Esophagus muscularis mucosa (tissue), 4 donors: Measurements from ENCODE around the gene OBP2A. TPM values are rescaled to one million over a fixed set of nuclear protein-coding genes. Genes with fewer than 3 reads are reported as not detected.

Experiments
- DNase-seq: peaks from one replicate; pipeline ENCODE4 v3.0.0-alpha.2; 2017; ENCODE audit errors: extremely low spot score
- H3K27ac ChIP-seq, 4 donors: fragments of 200-600 bp; sonication (generic); replicated peaks in 1 of 4; 1 replicate in 3 of 4; 2 replicates in 1 of 4; pipeline ENCODE4 v1.5.1; 2016 to 2019; ENCODE audit warnings: mild to moderate bottlenecking in 1 of 4
- H3K27me3 ChIP-seq, 4 donors: fragments of 200-600 bp; sonication (generic); one replicate each; pipeline versions ENCODE4 v1.5.1 to v1.6.0; 2016 to 2019
- H3K36me3 ChIP-seq, 4 donors: fragments of 200-600 bp; sonication (generic); one replicate each; pipeline ENCODE4 v1.5.1; 2016 to 2019
- H3K4me1 ChIP-seq, 4 donors: fragments of 200-600 bp; sonication (generic); one replicate each; pipeline ENCODE4 v1.5.1; 2016 to 2019
- H3K4me3 ChIP-seq, 4 donors: fragments of 200-600 bp; sonication (generic); 1 replicate in 2 of 4; 2 replicates in 2 of 4; pipeline ENCODE4 v1.5.1; 2016 to 2019; ENCODE audit warnings: mild to moderate bottlenecking in 4 of 4, moderate library complexity in 1 of 4
- H3K9me3 ChIP-seq, 4 donors: fragments of 200-600 bp; sonication (generic); 1 replicate in 3 of 4; 2 replicates in 1 of 4; pipeline ENCODE4 v1.5.1; 2016 to 2019
- EP300 ChIP-seq: sonication (generic); formaldehyde crosslinking; IDR thresholded peaks from one replicate; pipeline ENCODE4 v1.6.1; 2017; ENCODE audit warnings: antibody characterized with exemption
- POLR2A ChIP-seq: fragments of 450-650 bp; IDR thresholded peaks from one replicate; pipeline ENCODE4 v1.6.1; 2017; ENCODE audit warnings: antibody characterized with exemption, moderate library complexity, mild to moderate bottlenecking, low read depth
- POLR2AphosphoS5 ChIP-seq, 2 donors: sonication (generic); formaldehyde crosslinking; IDR thresholded peaks; one replicate each; pipeline ENCODE4 v1.6.1; 2017; ENCODE audit warnings: antibody characterized with exemption in 2 of 2
- WGBS: methylation state at CpG from one replicate; pipeline ENCODE4 v1.1.5; 2018; 5-methylcytosine and 5-hydroxymethylcytosine counted together
- intact Hi-C: fragments of 100-400 bp; cut with DNase I; formaldehyde crosslinking; loops from one replicate; pipeline ENCODE4 v1.15.1; 2023
- total RNA-seq, 4 donors: library from RNA; depleted of rRNA; stranded (reverse); fragments of >200 nt; gene quantifications; one replicate each; pipeline versions ENCODE4 v1.1.0 to v1.2.1, GENCODE V29; 2016
- TF ChIP-seq, protein P1 (sequence below), 3 experiments: fragments of 200-600 bp in 2 of 3; fragments of 450-650 bp in 1 of 3; sonication (generic) in 2 of 3; IDR thresholded peaks; one replicate each; pipeline ENCODE4 v1.5.1; 2017 to 2019; ENCODE audit warnings: antibody characterized with exemption in 3 of 3, mild to moderate bottlenecking in 2 of 3, moderate library complexity in 1 of 3

Gene OBP2A
- total RNA-seq, 4 donors from 2014 or later: not detected

DNA sequence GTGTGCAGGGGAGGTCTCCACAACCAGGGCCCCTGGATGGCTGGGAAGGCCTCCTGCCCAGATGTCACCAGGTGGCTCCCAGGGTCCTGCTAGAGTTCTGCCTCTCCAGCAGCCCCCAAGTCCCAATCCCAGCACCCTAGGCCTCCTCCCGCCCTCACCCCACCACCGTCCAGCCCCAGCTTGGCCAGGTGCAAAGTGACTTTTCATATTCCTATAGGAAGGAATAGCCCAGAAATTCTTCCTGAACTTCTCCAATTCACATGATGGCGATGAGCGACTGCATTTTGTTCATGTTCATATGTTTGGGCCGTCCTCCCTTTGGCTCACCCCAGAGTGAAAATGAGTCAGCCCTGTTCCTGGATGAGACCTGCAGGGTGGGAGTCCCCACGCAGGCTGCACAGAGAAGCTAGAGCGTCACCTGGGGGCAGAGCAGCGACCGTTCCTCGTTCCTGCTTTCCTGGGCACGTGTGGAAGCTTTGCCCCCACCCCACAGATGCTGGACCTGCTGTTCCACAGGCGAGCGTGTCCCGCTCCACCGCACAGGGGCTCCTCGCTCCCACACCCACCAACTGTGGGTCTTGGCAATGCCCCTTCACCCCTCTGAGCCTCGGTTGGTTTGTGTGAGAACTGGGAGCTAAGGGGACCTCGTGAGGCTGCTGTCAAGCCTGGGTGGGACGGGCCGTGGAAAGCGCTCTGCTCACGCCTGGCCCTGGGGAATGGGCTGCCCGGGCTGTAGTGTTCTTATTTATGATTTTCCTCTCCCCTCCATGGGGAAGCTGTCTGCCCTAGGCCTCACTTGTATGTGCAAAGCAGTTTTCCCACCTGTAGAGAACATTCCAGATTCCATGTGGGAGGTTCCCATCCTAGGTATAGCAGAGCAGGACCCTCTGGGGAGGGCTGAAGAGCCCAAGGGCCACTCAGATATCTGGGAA lies 38.6 kb upstream of the OBP2A start:
- Histone ChIP-seq H3K36me3 (peaks cover 9 to 35% (median 28%) of the 10 kb centered on the region in 4 donors), H3K27ac (no peak overlapping the region), H3K4me1 (peaks cover 1 to 21% (median 13%) of the 10 kb centered on the region in 4 donors), H3K27me3 (no peaks in the 10 kb centered on the region), H3K4me3 (no peak overlapping the region), H3K9me3 (peaks cover 0 to 14% (median 0%) of the 10 kb centered on the region in 4 donors)
- no peak for DNase-seq
- WGBS: 85% methylated on average over 22 of the region's 23 CpGs
- intact Hi-C loops: no loop called here
- TF ChIP-seq POLR2AphosphoS5 (IDR thresholded peaks at IDR 0.05) (no peak), EP300 (no peak), POLR2A (no peak)
- TF ChIP-seq, protein P1, sequence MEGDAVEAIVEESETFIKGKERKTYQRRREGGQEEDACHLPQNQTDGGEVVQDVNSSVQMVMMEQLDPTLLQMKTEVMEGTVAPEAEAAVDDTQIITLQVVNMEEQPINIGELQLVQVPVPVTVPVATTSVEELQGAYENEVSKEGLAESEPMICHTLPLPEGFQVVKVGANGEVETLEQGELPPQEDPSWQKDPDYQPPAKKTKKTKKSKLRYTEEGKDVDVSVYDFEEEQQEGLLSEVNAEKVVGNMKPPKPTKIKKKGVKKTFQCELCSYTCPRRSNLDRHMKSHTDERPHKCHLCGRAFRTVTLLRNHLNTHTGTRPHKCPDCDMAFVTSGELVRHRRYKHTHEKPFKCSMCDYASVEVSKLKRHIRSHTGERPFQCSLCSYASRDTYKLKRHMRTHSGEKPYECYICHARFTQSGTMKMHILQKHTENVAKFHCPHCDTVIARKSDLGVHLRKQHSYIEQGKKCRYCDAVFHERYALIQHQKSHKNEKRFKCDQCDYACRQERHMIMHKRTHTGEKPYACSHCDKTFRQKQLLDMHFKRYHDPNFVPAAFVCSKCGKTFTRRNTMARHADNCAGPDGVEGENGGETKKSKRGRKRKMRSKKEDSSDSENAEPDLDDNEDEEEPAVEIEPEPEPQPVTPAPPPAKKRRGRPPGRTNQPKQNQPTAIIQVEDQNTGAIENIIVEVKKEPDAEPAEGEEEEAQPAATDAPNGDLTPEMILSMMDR (IDR thresholded peaks at IDR 0.05): no peak

DNA sequence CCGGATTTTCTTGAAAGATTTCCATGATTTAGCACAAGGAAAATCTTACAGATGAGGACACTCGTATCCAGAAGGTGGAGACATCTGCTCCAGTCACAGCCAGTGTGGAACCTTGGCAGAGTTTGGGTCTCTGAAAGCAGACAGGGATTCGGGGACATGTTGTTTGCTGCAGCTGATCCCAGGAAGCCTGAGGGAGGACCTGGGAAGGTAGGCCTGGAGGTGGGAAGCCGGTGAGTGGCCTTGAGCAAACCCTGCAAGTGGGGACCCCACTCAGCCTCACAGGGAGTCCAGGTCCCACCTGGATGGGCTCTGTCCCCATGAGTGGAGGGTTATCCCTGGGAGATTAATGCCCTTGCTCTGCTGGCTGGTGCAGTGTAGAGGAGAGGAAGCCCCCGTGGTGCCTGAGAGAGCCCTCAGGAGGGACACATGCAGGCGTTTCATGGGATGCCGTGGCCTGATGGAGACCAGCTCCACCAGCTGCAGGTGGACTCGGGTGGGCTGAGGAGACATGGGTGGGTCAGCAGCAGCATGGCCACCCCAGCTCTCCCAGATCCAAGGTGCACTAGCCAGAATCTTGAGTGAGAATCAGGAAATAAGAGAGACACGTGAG lies 37.6 kb upstream of the OBP2A start:
- DNase-seq: no peak
- intact Hi-C loops: no loop called here

GRCh38 chr9:135509458-135509857 lies 36.5 kb upstream of the OBP2A start:
- no peak for DNase-seq
- intact Hi-C loops: no loop called here
- 93% methylated on average over 2 of the region's 2 CpGs for WGBS
- Histone ChIP-seq H3K36me3 (peaks cover 0 to 14% (median 7%) of the 10 kb centered on the region in 4 donors), H3K4me3 (no peak overlapping the region), H3K27ac (no peak overlapping the region), H3K9me3 (peaks cover 0 to 14% (median 0%) of the 10 kb centered on the region in 4 donors), H3K27me3 (peaks cover 0 to under 1% (median 0%) of the 10 kb centered on the region in 4 donors), H3K4me1 (peaks cover 0 to 6% (median 4%) of the 10 kb centered on the region in 4 donors)
- TF ChIP-seq POLR2AphosphoS5 (IDR thresholded peaks at IDR 0.05): no peak

More for the DNA sequence above, 37.6 kb upstream of the OBP2A start:
- Histone ChIP-seq H3K9me3 (peaks cover 0 to 14% (median 0%) of the 10 kb centered on the region in 4 donors), H3K27ac (no peak overlapping the region), H3K36me3 (peaks cover 9 to 26% (median 19%) of the 10 kb centered on the region in 4 donors), H3K27me3 (no peaks in the 10 kb centered on the region), H3K4me3 (no peak overlapping the region), H3K4me1 (peaks cover 0 to 11% (median 6%) of the 10 kb centered on the region in 4 donors)
- WGBS: 91% methylated on average over 6 of the region's 9 CpGs
- no peak for TF ChIP-seq POLR2AphosphoS5 (IDR thresholded peaks at IDR 0.05)
- TF ChIP-seq, protein P1 (IDR thresholded peaks at IDR 0.05): no peak
- TF ChIP-seq POLR2A: no peak
- no peak for TF ChIP-seq EP300

DNA sequence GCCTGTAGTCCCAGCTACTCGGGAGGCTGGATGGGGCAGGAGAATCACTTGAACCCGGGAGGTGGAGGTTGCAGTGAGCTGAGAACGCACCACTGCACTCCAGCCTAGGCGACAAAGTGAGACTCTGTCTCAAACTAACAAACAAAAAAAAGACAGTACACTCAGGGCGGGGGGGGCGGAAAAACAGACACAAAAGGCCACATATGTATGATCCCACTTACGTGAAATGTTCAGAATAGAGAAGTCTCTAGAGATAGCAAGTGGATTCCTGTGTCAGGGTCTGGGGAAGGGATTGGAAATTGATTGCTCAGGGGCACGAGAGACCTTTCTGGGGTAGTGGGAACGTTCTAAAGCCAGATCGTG lies 33.7 kb upstream of the OBP2A start:
- intact Hi-C loops: no loop called here
- no peak for DNase-seq

GRCh38 chr9:135512904-135513303 lies 33.0 kb upstream of the OBP2A start:
- Histone ChIP-seq H3K4me1 (no peaks in the 10 kb centered on the region), H3K27me3 (peaks cover 0 to 24% (median 0%) of the 10 kb centered on the region in 4 donors), H3K36me3 (no peaks in the 10 kb centered on the region), H3K27ac (no peak overlapping the region), H3K9me3 (peaks cover 0 to 14% (median 0%) of the 10 kb centered on the region in 4 donors), H3K4me3 (no peak overlapping the region)
- intact Hi-C loops: no loop called here
- TF ChIP-seq POLR2A (no peak), EP300 (no peak), POLR2AphosphoS5 (IDR thresholded peaks at IDR 0.05) (no peak)
- TF ChIP-seq, protein P1 (IDR thresholded peaks at IDR 0.05): no peak
- whole genome bisulfite sequencing: 70% methylated on average over 7 of the region's 7 CpGs
- DNase-seq: no peak

More for the DNA sequence above, 33.7 kb upstream of the OBP2A start:
- Histone ChIP-seq H3K27me3 (peaks cover 0 to 24% (median 0%) of the 10 kb centered on the region in 4 donors), H3K9me3 (peaks cover 0 to 14% (median 0%) of the 10 kb centered on the region in 4 donors), H3K4me1 (no peaks in the 10 kb centered on the region), H3K27ac (no peak overlapping the region), H3K36me3 (no peaks in the 10 kb centered on the region), H3K4me3 (no peak overlapping the region)
- 75% methylated on average over 10 of the region's 10 CpGs for WGBS
- TF ChIP-seq POLR2A: no peak
- TF ChIP-seq POLR2AphosphoS5 (IDR thresholded peaks at IDR 0.05): no peak
